BJ (cell line): Measurements from ENCODE around the gene ELAPOR2. TPM values are rescaled to one million over a fixed set of nuclear protein-coding genes. Genes with fewer than 3 reads are reported as not detected.
A peak's percentile ranks its signal among the peaks of the same experiment; 100 is the strongest.

ENCODE experiments used
- CTCF ChIA-PET: fragments of 350-600 bp; formaldehyde crosslinking; extraction: SDS; loops from one replicate; lab custom pipeline; 2021; ENCODE audit warnings: antibody characterized with exemption, inconsistent platforms; lab: Yijun Ruan, JAX
- POLR2A ChIA-PET: fragments of 300-600 bp; sonication (Branson Sonifier 250); formaldehyde crosslinking; extraction: SDS; loops from one replicate; lab custom pipeline; 2021; ENCODE audit warnings: antibody characterized with exemption; lab: Charles Lee
- DNase-seq: peaks from one replicate; pipeline ENCODE4 v3.0.0-alpha.2; 2011; ENCODE audit warnings: low read depth
- H3K27me3 ChIP-seq: 2 replicates; pipeline ENCODE4 v1.6.0; 2011; ENCODE audit warnings: low read length; ENCODE audit not compliant: control insufficient read depth, insufficient read depth
- H3K36me3 ChIP-seq: 2 replicates; pipeline ENCODE4 v1.5.1; 2011; ENCODE audit warnings: low read length; ENCODE audit not compliant: control insufficient read depth, insufficient read depth
- H3K4me3 ChIP-seq: 2 replicates; pipeline ENCODE4 v1.5.1; 2011; ENCODE audit warnings: low read depth, mild to moderate bottlenecking, control low read depth, low read length
- polyA plus RNA-seq: library from polyadenylated mRNA; depleted of rRNA; stranded (reverse); fragments of >200 nt; gene quantifications from 2 replicates; pipeline ENCODE4 v1.2.3, GENCODE V29; 2011
- TF ChIP-seq, protein P1 (sequence below): IDR thresholded peaks from 2 replicates; pipeline ENCODE4 v1.5.1; 2011; ENCODE audit warnings: low read depth, mild to moderate bottlenecking, control low read depth, inconsistent platforms, low read length, moderate library complexity; ENCODE audit not compliant: insufficient read depth

The ELAPOR2 gene
- polyA plus RNA-seq, 1 experiment = 1.4 TPM

GRCh38 chr7:87038993-87039690 is 20.3 kb downstream of the ELAPOR2 start:
- peak overlapping the region; percentile 23 for H3K4me3 ChIP-seq
- POLR2A ChIA-PET = no interaction called here

DNA sequence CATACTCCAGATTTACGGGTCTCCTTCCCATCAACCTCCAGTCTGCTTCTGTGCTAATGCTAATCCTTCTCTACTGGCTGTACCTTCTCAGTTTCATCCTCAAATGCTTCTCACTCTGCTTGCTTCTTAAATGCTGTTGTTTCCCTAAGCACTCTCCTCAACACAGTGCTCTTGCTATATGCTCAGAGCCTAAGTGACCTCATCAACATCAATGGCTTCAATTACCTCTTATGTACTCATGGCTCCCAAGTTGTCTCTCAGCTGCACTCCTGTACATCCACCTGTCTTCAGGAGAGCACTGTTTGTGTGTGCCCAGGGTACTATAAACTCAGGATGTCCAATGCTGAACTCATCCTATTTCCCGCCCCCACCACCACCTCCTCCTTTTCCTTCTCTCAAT is 22.5 kb downstream of the ELAPOR2 start:
- CTCF ChIA-PET = no interaction called here
- Histone ChIP-seq H3K27me3 (no peaks in the 10 kb centered on the region), H3K36me3 (no peaks in the 10 kb centered on the region), H3K4me3 (no peak overlapping the region)
- POLR2A ChIA-PET = no interaction called here
- DNase-seq = no peak
- TF ChIP-seq, protein P1, sequence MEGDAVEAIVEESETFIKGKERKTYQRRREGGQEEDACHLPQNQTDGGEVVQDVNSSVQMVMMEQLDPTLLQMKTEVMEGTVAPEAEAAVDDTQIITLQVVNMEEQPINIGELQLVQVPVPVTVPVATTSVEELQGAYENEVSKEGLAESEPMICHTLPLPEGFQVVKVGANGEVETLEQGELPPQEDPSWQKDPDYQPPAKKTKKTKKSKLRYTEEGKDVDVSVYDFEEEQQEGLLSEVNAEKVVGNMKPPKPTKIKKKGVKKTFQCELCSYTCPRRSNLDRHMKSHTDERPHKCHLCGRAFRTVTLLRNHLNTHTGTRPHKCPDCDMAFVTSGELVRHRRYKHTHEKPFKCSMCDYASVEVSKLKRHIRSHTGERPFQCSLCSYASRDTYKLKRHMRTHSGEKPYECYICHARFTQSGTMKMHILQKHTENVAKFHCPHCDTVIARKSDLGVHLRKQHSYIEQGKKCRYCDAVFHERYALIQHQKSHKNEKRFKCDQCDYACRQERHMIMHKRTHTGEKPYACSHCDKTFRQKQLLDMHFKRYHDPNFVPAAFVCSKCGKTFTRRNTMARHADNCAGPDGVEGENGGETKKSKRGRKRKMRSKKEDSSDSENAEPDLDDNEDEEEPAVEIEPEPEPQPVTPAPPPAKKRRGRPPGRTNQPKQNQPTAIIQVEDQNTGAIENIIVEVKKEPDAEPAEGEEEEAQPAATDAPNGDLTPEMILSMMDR = no peak

More at GRCh38 chr7:87038993-87039690, 20.3 kb downstream of the ELAPOR2 start:
- TF ChIP-seq, protein P1 = no peak
- no peaks in the 10 kb centered on the region for H3K36me3 ChIP-seq
- no peak for DNase-seq
- CTCF ChIA-PET = no interaction called here
- H3K27me3 ChIP-seq = no peaks in the 10 kb centered on the region

- Histone ChIP-seq H3K4me3 (no peak overlapping the region), H3K36me3 (no peaks in the 10 kb centered on the region), H3K27me3 (no peaks in the 10 kb centered on the region)
- DNase-seq = no peak
- POLR2A ChIA-PET = no interaction called here
- TF ChIP-seq, protein P1 = no peak
- CTCF ChIA-PET = no interaction called here
Observed at GRCh38 chr7:87032604-87033339, 26.7 kb downstream of the ELAPOR2 start.

DNA sequence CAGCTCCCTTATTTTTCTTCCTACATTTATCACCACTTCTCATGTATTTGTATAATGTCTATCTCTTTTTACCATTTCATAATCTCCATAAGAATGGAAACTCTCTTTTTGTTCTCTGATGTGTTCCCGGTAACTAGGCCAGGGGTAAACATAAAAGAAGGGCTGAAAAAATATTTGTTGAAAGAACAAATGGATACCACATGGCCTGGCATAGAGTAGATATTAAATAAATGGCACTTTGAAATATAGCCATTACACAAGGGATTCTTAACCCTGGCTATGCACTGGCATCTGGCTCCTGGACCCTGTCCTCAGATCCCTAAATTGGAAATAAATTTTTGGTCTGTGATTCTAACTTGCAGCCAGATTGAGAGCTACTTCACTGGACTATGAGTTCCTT is 30.4 kb downstream of the ELAPOR2 start:
- POLR2A ChIA-PET = no interaction called here
- no peaks in the 10 kb centered on the region for H3K27me3 ChIP-seq
- H3K36me3 ChIP-seq = no peaks in the 10 kb centered on the region
- no peak for DNase-seq
- CTCF ChIA-PET = interaction anchor here (1.3 kb wide), 1 partner anchor 118 kb away, joined by 3 read pairs; no protein-coding TSS in a partner anchor
- TF ChIP-seq, protein P1 = no peak
- H3K4me3 ChIP-seq = no peak overlapping the region

DNA sequence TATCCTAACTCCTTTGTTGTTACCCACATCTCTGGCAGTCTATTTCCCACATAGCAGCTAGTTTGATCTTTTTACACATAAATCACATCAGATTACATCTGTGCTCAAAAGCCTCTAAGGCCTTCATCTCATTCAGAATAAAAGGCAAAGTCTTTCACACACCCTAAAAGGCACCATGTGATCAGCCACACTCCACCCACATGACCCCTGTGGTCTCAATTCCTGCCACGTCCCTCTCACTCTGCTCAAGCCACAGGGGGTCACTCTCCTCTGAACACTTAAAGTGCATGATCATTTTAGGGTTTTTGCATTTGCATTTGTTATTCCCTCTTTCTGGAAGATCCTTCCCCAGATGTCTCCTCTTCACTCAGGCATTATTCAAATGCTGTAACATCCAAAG is 30.8 kb downstream of the ELAPOR2 start:
- POLR2A ChIA-PET = no interaction called here
- CTCF ChIA-PET = interaction anchor here (1.3 kb wide), 1 partner anchor 118 kb away, joined by 3 read pairs; no protein-coding TSS in a partner anchor
- Histone ChIP-seq H3K27me3 (no peaks in the 10 kb centered on the region), H3K4me3 (no peak overlapping the region), H3K36me3 (no peaks in the 10 kb centered on the region)
- TF ChIP-seq, protein P1 = no peak
- no peak for DNase-seq
